Neural progenitor cell (in vitro differentiated cells): ENCODE measurements around the gene MAML3. TPM values are rescaled to one million over a fixed set of nuclear protein-coding genes. Genes with fewer than 3 reads are reported as not detected.

Experiments used
- DNase-seq: peaks from one replicate; pipeline ENCODE4 v3.0.0-alpha.2; 2016; ENCODE audit warnings: low spot score
- H2AFZ ChIP-seq: fragments of 200-600 bp; sonication (generic); replicated peaks from 2 replicates; pipeline ENCODE4 v1.6.1; 2016; ENCODE audit warnings: antibody characterized with exemption
- H3F3A ChIP-seq: fragments of 200-600 bp; sonication (generic); 2 replicates; pipeline ENCODE4 v1.6.1; 2016; ENCODE audit warnings: antibody characterized with exemption, low read depth
- H3K27ac ChIP-seq: fragments of 200-600 bp; sonication (generic); 2 replicates; pipeline ENCODE4 v1.5.1; 2016; ENCODE audit warnings: mild to moderate bottlenecking
- H3K27me3 ChIP-seq: fragments of 200-600 bp; sonication (generic); 2 replicates; pipeline ENCODE4 v1.6.1; 2016; ENCODE audit warnings: mild to moderate bottlenecking, moderate library complexity
- H3K36me3 ChIP-seq: fragments of 200-600 bp; sonication (generic); 2 replicates; pipeline ENCODE4 v1.5.1; 2016
- H3K4me1 ChIP-seq: fragments of 200-600 bp; sonication (generic); 2 replicates; pipeline ENCODE4 v1.6.1; 2016; ENCODE audit warnings: mixed run types
- H3K4me2 ChIP-seq: fragments of 200-600 bp; sonication (generic); 2 replicates; pipeline ENCODE4 v1.6.1; 2016
- H3K4me3 ChIP-seq: fragments of 200-600 bp; sonication (generic); 2 replicates; pipeline ENCODE4 v1.5.1; 2016
- H3K79me2 ChIP-seq: fragments of 200-600 bp; sonication (generic); 2 replicates; pipeline ENCODE4 v1.6.1; 2016; ENCODE audit warnings: low read depth
- H3K9ac ChIP-seq: fragments of 200-600 bp; sonication (generic); 2 replicates; pipeline ENCODE4 v1.6.1; 2016
- H3K9me3 ChIP-seq: fragments of 200-600 bp; sonication (generic); 2 replicates; pipeline ENCODE4 v1.5.1; 2016; ENCODE audit warnings: low read depth
- H4K20me1 ChIP-seq: fragments of 200-600 bp; sonication (generic); 2 replicates; pipeline ENCODE4 v1.6.1; 2016; ENCODE audit warnings: low read depth
- H3K27ac Mint-ChIP-seq: 3 replicates; pipeline ENCODE4 v1.8.0; 2021; ENCODE audit warnings: mixed read lengths
- H3K27me3 Mint-ChIP-seq: 2 replicates; pipeline ENCODE4 v1.8.0; 2022; ENCODE audit warnings: low read depth, mild to moderate bottlenecking, inconsistent platforms, moderate library complexity, mixed read lengths; ENCODE audit not compliant: insufficient read depth
- H3K36me3 Mint-ChIP-seq: 3 replicates; pipeline ENCODE4 v1.8.0; 2021; ENCODE audit warnings: mixed read lengths
- H3K4me1 Mint-ChIP-seq: 3 replicates; pipeline ENCODE4 v1.8.0; 2021; ENCODE audit warnings: mixed read lengths
- H3K4me3 Mint-ChIP-seq: 3 replicates; pipeline ENCODE4 v1.8.0; 2021; ENCODE audit warnings: mild to moderate bottlenecking, moderate library complexity, mixed read lengths
- H3K9me3 Mint-ChIP-seq: 3 replicates; pipeline ENCODE4 v1.8.0; 2020; ENCODE audit warnings: mixed read lengths
- CTCF ChIP-seq: fragments of 200-600 bp; sonication (generic); IDR thresholded peaks from 2 replicates; pipeline ENCODE4 v1.5.1; 2017; ENCODE audit warnings: antibody characterized with exemption, mild to moderate bottlenecking
- EZH2 ChIP-seq: fragments of 200-600 bp; sonication (generic); IDR thresholded peaks from 2 replicates; pipeline ENCODE4 v1.6.1; 2017; ENCODE audit warnings: antibody characterized with exemption, mild to moderate bottlenecking, moderate library complexity
- EZH2phosphoT487 ChIP-seq: fragments of 200-600 bp; sonication (generic); IDR thresholded peaks from 2 replicates; pipeline ENCODE4 v1.6.1; 2017; ENCODE audit warnings: antibody characterized with exemption
- total RNA-seq: library from RNA; depleted of rRNA; stranded (reverse); fragments of >200 nt; gene quantifications from 2 replicates; pipeline ENCODE4 v1.2.3, GENCODE V29; 2015; ENCODE audit warnings: low replicate concordance

The MAML3 gene
- total RNA-seq, 1 donor from 2014 or later = 14.4 TPM

- Mint-ChIP-seq H3K27ac (peak overlapping the region; percentile 31), H3K27me3 (peaks cover 6% of the 10 kb centered on the region), H3K4me1 (peaks cover 73% of the 10 kb centered on the region), H3K9me3 (peaks cover 11% of the 10 kb centered on the region), H3K4me3 (no peak overlapping the region), H3K36me3 (peaks cover 9% of the 10 kb centered on the region)
- peak overlapping the region; percentile 20 for H3K4me2 ChIP-seq
- H3K4me3 ChIP-seq = no peak overlapping the region
- H3K36me3 ChIP-seq = peaks cover 5% of the 10 kb centered on the region
- DNase-seq = peak; percentile 73
- no peak overlapping the region for H2AFZ ChIP-seq
- H3K27me3 ChIP-seq = no peaks in the 10 kb centered on the region
- peak overlapping the region; percentile 18 for H3K27ac ChIP-seq
- TF ChIP-seq CTCF = no peak
- no peak for TF ChIP-seq EZH2
- no peak for TF ChIP-seq EZH2phosphoT487
- no peak overlapping the region for H3K9ac ChIP-seq
- H3F3A ChIP-seq = peaks cover 56% of the 10 kb centered on the region
- peaks cover 64% of the 10 kb centered on the region for H3K4me1 ChIP-seq
- H4K20me1 ChIP-seq = no peaks in the 10 kb centered on the region
- H3K9me3 ChIP-seq = peaks cover 4% of the 10 kb centered on the region
- no peaks in the 10 kb centered on the region for H3K79me2 ChIP-seq
Measured at GRCh38 chr4:139822391-139822790, 331.6 kb downstream of the MAML3 start.

- Histone ChIP-seq H3K36me3 (peaks cover 5% of the 10 kb centered on the region), H4K20me1 (no peaks in the 10 kb centered on the region), H3K9me3 (peaks cover 4% of the 10 kb centered on the region), H2AFZ (no peak overlapping the region), H3K4me1 (peaks cover 59% of the 10 kb centered on the region), H3K4me3 (no peak overlapping the region), H3F3A (peaks cover 54% of the 10 kb centered on the region), H3K4me2 (no peak overlapping the region), H3K79me2 (no peaks in the 10 kb centered on the region), H3K27ac (no peak overlapping the region), H3K27me3 (no peaks in the 10 kb centered on the region), H3K9ac (no peak overlapping the region)
- no peak overlapping the region for H3K4me3 Mint-ChIP-seq
- peaks cover 3% of the 10 kb centered on the region for H3K27me3 Mint-ChIP-seq
- peaks cover 74% of the 10 kb centered on the region for H3K4me1 Mint-ChIP-seq
- H3K27ac Mint-ChIP-seq = peak overlapping the region; percentile 52
- DNase-seq = no peak
- peaks cover 11% of the 10 kb centered on the region for H3K9me3 Mint-ChIP-seq
- TF ChIP-seq CTCF (no peak), EZH2phosphoT487 (no peak), EZH2 (no peak)
- H3K36me3 Mint-ChIP-seq = peaks cover 9% of the 10 kb centered on the region
Measured at GRCh38 chr4:139819082-139819481, 334.9 kb downstream of the MAML3 start.

DNA sequence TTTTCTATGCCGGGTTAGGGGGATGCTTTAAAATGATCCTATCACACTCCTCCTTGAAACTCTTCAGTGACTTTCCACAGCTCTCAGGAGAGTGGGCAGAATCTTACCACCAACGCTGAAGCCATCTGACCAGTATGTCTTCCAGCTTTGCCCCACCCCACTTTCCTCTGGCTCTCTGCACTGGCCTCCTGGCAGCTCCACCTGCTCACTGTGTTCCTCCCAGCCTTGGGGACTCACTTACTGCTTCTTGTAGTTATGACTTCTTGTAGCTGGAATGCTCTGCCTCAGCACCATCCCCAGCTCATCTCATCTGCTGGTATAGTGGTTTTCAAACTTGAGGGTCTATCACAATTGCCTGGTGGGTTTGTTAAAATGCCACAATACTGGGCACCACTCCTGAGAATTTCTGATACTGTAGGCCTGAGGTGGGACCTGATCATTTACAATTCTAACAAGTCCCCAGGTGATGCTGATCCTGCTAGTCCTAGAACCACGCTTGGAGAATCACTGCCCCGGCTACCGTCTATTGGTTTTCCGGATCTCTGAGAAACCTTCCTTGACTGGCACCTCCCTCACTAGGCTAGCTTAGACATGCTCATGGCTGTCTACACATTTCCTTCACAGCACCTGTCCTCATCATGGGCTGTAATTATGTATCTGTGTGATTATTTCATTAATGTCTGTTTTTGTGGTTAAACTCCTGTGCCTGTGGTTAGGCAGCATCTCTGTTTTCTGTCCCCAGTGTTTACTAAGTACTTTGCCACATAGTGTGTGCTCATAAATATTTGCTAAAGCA is 336.1 kb downstream of the MAML3 start:
- H3K27ac ChIP-seq = no peak overlapping the region

More for the DNA sequence above, 336.1 kb downstream of the MAML3 start:
- no peak overlapping the region for H2AFZ ChIP-seq
- peaks cover 11% of the 10 kb centered on the region for H3K9me3 Mint-ChIP-seq
- no peak overlapping the region for H3K4me3 Mint-ChIP-seq
- H3K27me3 ChIP-seq = no peaks in the 10 kb centered on the region
- no peak overlapping the region for H3K4me2 ChIP-seq
- peaks cover 5% of the 10 kb centered on the region for H3K36me3 ChIP-seq
- peak overlapping the region; percentile 99 for H3K27ac Mint-ChIP-seq
- peaks cover 46% of the 10 kb centered on the region for H3F3A ChIP-seq
- peaks cover 75% of the 10 kb centered on the region for H3K4me1 Mint-ChIP-seq
- H3K9me3 ChIP-seq = peaks cover 4% of the 10 kb centered on the region
- TF ChIP-seq EZH2 = no peak
- no peak for TF ChIP-seq CTCF
- TF ChIP-seq EZH2phosphoT487 = no peak
- H3K27me3 Mint-ChIP-seq = peaks cover 3% of the 10 kb centered on the region
- H4K20me1 ChIP-seq = no peaks in the 10 kb centered on the region
- H3K9ac ChIP-seq = no peak overlapping the region
- H3K79me2 ChIP-seq = no peaks in the 10 kb centered on the region
- H3K4me1 ChIP-seq = peaks cover 54% of the 10 kb centered on the region
- no peak overlapping the region for H3K4me3 ChIP-seq
- H3K36me3 Mint-ChIP-seq = peaks cover 9% of the 10 kb centered on the region
- no peak for DNase-seq
